Lower lobe of right lung (tissue), 2 donors: ENCODE results near the gene TRAF1. TPM values are rescaled to one million over a fixed set of nuclear protein-coding genes. Genes with fewer than 3 reads are reported as not detected.

ENCODE experiments used
- ATAC-seq, 2 donors: fragments of 200-7000 bp; cut with Tn5 transposase; one replicate each; pipeline ENCODE4 v1.9.1; 2020 to 2022; ENCODE audit warnings: mild to moderate bottlenecking in 2 of 2, moderate library complexity in 2 of 2
- DNase-seq: peaks from one replicate; pipeline ENCODE4 v3.0.0-alpha.2; 2020
- H3K27ac ChIP-seq: fragments of 200-600 bp; one replicate; pipeline ENCODE4 v1.8.0; 2022
- H3K27me3 ChIP-seq: fragments of 200-600 bp; one replicate; pipeline ENCODE4 v1.8.0; 2022; ENCODE audit warnings: low read depth
- H3K36me3 ChIP-seq: fragments of 200-600 bp; one replicate; pipeline ENCODE4 v1.8.0; 2022; ENCODE audit warnings: mild to moderate bottlenecking
- H3K4me1 ChIP-seq: fragments of 200-600 bp; one replicate; pipeline ENCODE4 v1.8.0; 2022
- H3K4me3 ChIP-seq: fragments of 200-600 bp; one replicate; pipeline ENCODE4 v1.8.0; 2022; ENCODE audit warnings: mild to moderate bottlenecking
- H3K9me3 ChIP-seq: fragments of 200-600 bp; one replicate; pipeline ENCODE4 v1.8.0; 2022
- CTCF ChIP-seq: fragments of 200-600 bp; IDR thresholded peaks from one replicate; pipeline ENCODE4 v1.8.0; 2022; ENCODE audit warnings: antibody characterized with exemption, mild to moderate bottlenecking
- intact Hi-C: fragments of 100-400 bp; cut with DNase I; formaldehyde crosslinking; loops from one replicate; pipeline ENCODE4 v1.11.0; 2022
- total RNA-seq: library from RNA; stranded (reverse); fragmentation: NEBNext Ultra II Directional; extraction: Animal tissue kit (Norgen Biotek cat#: 25700); gene quantifications from one replicate; pipeline ENCODE4 v1.2.1, GENCODE V29; 2021
- donor health status: DM: no; HTN: yes; CAD: no; lungs with severe emphysema.

Gene TRAF1
- total RNA-seq, 1 donor from 2014 or later: 5.8 TPM

- Histone ChIP-seq H3K27ac (no peak overlapping the region), H3K4me1 (peaks cover 20% of the 10 kb centered on the region), H3K27me3 (no peaks in the 10 kb centered on the region), H3K4me3 (no peak overlapping the region), H3K36me3 (peaks cover 18% of the 10 kb centered on the region), H3K9me3 (no peaks in the 10 kb centered on the region)
- TF ChIP-seq CTCF: no peak
- ATAC-seq: no peak
- no peak for DNase-seq
- intact Hi-C loops: no loop called here
Measured at GRCh38 chr9:120913647-120914264, 12.8 kb downstream of the TRAF1 start.

- intact Hi-C loops: no loop called here
- Histone ChIP-seq H3K27ac (no peak overlapping the region), H3K36me3 (peaks cover 18% of the 10 kb centered on the region), H3K27me3 (no peaks in the 10 kb centered on the region), H3K4me1 (peaks cover 16% of the 10 kb centered on the region), H3K9me3 (no peaks in the 10 kb centered on the region), H3K4me3 (no peak overlapping the region)
- DNase-seq (no peak), ATAC-seq (no peak)
- TF ChIP-seq CTCF: no peak
Measured at GRCh38 chr9:120912958-120913646, 13.5 kb downstream of the TRAF1 start.

GRCh38 chr9:120911295-120911837 lies 15.2 kb downstream of the TRAF1 start:
- TF ChIP-seq CTCF: no peak
- ATAC-seq: no peak
- no peak overlapping the region for H3K4me3 ChIP-seq
- H3K27ac ChIP-seq: no peak overlapping the region
- intact Hi-C loops: no loop called here
- H3K9me3 ChIP-seq: no peaks in the 10 kb centered on the region
- H3K36me3 ChIP-seq: peaks cover 18% of the 10 kb centered on the region
- no peaks in the 10 kb centered on the region for H3K27me3 ChIP-seq
- peaks cover 12% of the 10 kb centered on the region for H3K4me1 ChIP-seq
- DNase-seq: no peak

- no peak overlapping the region for H3K27ac ChIP-seq
- H3K27me3 ChIP-seq: no peaks in the 10 kb centered on the region
- DNase-seq: no peak
- no peak for TF ChIP-seq CTCF
- H3K4me3 ChIP-seq: no peak overlapping the region
- no peak for ATAC-seq
- peaks cover 5% of the 10 kb centered on the region for H3K4me1 ChIP-seq
- no peaks in the 10 kb centered on the region for H3K9me3 ChIP-seq
- intact Hi-C loops: no loop called here
- peaks cover 18% of the 10 kb centered on the region for H3K36me3 ChIP-seq
Measured at GRCh38 chr9:120910643-120911042, 16.0 kb downstream of the TRAF1 start.

- intact Hi-C loops: no loop called here
- TF ChIP-seq CTCF: no peak
- H3K4me1 ChIP-seq: peaks cover 4% of the 10 kb centered on the region
- H3K4me3 ChIP-seq: no peak overlapping the region
- peaks cover 19% of the 10 kb centered on the region for H3K36me3 ChIP-seq
- DNase-seq (no peak), ATAC-seq (peak in 1 of 2 donors; percentile 9)
- H3K9me3 ChIP-seq: no peaks in the 10 kb centered on the region
- no peak overlapping the region for H3K27ac ChIP-seq
- no peaks in the 10 kb centered on the region for H3K27me3 ChIP-seq
Measured at GRCh38 chr9:120909904-120910303, 16.7 kb downstream of the TRAF1 start.
